Activated naive CD8-positive, alpha-beta T cell treated with anti-CD3 and anti-CD28 coated beads, Interleukin-2, amount 50 U/mL, for 24 hours (primary cell): ENCODE data around the gene RIOK3.
"Not testable (repeated sequence)": the region's sequence is repeated elsewhere in the genome, so short reads cannot be mapped to it uniquely, and the experiment has no call there.

Experiments used
- ATAC-seq: fragments of 150-1000 bp; cut with Tn5 transposase; one replicate; pipeline ENCODE4 v1.10.0; 2021
- DNase-seq: peaks from one replicate; pipeline ENCODE4 v3.0.0; 2021
- H3K27ac Mint-ChIP-seq: one replicate; pipeline ENCODE4 v1.8.0; 2021; ENCODE audit warnings: mild to moderate bottlenecking, mixed read lengths
- H3K27me3 Mint-ChIP-seq: one replicate; pipeline ENCODE4 v1.8.0; 2021; ENCODE audit warnings: mixed read lengths
- H3K36me3 Mint-ChIP-seq: one replicate; pipeline ENCODE4 v1.8.0; 2021; ENCODE audit warnings: low read depth, mixed read lengths
- H3K4me1 Mint-ChIP-seq: one replicate; pipeline ENCODE4 v1.8.0; 2021; ENCODE audit warnings: mixed read lengths
- H3K4me3 Mint-ChIP-seq: one replicate; pipeline ENCODE4 v1.8.0; 2021; ENCODE audit warnings: mild to moderate bottlenecking, moderate library complexity, mixed read lengths
- H3K9me3 Mint-ChIP-seq: one replicate; pipeline ENCODE4 v1.8.0; 2021; ENCODE audit warnings: mixed read lengths

RIOK3 gene, protein sequence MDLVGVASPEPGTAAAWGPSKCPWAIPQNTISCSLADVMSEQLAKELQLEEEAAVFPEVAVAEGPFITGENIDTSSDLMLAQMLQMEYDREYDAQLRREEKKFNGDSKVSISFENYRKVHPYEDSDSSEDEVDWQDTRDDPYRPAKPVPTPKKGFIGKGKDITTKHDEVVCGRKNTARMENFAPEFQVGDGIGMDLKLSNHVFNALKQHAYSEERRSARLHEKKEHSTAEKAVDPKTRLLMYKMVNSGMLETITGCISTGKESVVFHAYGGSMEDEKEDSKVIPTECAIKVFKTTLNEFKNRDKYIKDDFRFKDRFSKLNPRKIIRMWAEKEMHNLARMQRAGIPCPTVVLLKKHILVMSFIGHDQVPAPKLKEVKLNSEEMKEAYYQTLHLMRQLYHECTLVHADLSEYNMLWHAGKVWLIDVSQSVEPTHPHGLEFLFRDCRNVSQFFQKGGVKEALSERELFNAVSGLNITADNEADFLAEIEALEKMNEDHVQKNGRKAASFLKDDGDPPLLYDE

GRCh38 chr18:23452728-23453679 is at the start of gene RIOK3:
Gene RIOK3 (plus strand): TSS chr18:23453287. CDS start chr18:23453440, 153 bp downstream.
- Mint-ChIP-seq H3K4me1 (peaks cover 52% of the 10 kb centered on the region), H3K9me3 (no peaks in the 10 kb centered on the region), H3K4me3 (peak within 1 kb of the TSS; percentile 99), H3K36me3 (peaks cover 15% of the 10 kb centered on the region), H3K27me3 (no peaks in the 10 kb centered on the region), H3K27ac (peak within 1 kb of the TSS; percentile 84)
- ATAC-seq, result peak; percentile 99
- peak; percentile 96 for DNase-seq

DNA sequence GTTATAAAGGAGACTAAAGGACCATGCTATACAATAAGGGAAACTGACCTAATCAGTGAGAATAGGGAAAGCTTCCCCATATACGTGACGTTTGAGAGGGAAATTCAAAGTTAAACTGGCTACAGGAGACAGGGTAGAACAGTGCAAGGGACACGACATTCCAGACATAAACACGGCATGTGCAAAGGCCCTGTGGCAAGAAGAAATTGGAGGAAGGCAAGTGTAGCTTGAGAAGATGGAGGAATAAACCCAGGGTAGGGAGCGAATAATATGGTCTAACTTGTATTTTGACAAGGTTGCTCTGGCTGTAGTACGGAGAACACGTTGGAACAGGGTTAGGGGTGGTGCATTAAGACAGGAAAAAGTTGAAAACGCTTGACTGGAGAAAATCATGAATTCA is 49.8 kb upstream of the RIOK3 start:
- Mint-ChIP-seq H3K9me3 (no peaks in the 10 kb centered on the region), H3K36me3 (peaks cover 6% of the 10 kb centered on the region), H3K4me3 (no peak overlapping the region), H3K4me1 (peaks cover 6% of the 10 kb centered on the region), H3K27me3 (no peaks in the 10 kb centered on the region), H3K27ac (no peak overlapping the region)
- no peak for ATAC-seq
- DNase-seq, result no peak

- Mint-ChIP-seq H3K27ac (no peak overlapping the region), H3K36me3 (peaks cover 6% of the 10 kb centered on the region), H3K9me3 (no peaks in the 10 kb centered on the region), H3K4me3 (no peak overlapping the region), H3K4me1 (no peaks in the 10 kb centered on the region), H3K27me3 (no peaks in the 10 kb centered on the region)
- DNase-seq, result no peak
- no peak for ATAC-seq
Observed at GRCh38 chr18:23405636-23406035, 47.5 kb upstream of the RIOK3 start.

DNA sequence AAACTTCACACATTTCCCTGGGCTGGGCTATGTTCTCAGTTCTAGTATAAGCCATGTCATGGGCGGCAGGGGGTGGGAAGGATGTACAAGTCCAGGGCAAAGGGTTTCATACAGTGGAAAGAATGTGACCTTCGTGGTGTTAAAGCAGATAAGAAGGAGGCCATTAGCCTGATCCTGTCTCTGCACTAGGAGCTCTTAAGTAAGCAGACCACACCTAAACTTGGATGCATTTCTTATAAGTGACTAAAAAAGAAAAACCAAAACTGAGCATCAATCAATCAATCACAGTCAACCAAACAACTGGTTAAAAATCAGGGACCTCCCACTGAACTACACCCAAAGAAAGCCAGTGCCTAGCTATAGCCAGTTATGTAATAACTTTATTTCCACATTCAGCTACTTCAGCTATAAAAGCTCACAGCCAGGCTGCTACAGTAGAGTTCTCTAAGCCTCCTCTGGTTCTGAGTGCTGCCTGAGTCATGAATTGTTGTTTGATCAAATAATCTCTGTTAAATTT is 46.8 kb upstream of the RIOK3 start:
- no peaks in the 10 kb centered on the region for H3K4me1 Mint-ChIP-seq
- DNase-seq (no peak), ATAC-seq (no peak)
- H3K27ac Mint-ChIP-seq, result no peak overlapping the region
- H3K27me3 Mint-ChIP-seq, result no peaks in the 10 kb centered on the region
- H3K9me3 Mint-ChIP-seq, result no peaks in the 10 kb centered on the region
- peaks cover 6% of the 10 kb centered on the region for H3K36me3 Mint-ChIP-seq
- no peak overlapping the region for H3K4me3 Mint-ChIP-seq

GRCh38 chr18:23412351-23412964 is 40.6 kb upstream of the RIOK3 start:
- DNase-seq (no peak), ATAC-seq (no peak)
- no peaks in the 10 kb centered on the region for H3K27me3 Mint-ChIP-seq
- H3K4me1 Mint-ChIP-seq, result no peaks in the 10 kb centered on the region
- H3K27ac Mint-ChIP-seq, result no peak overlapping the region
- H3K36me3 Mint-ChIP-seq, result no peaks in the 10 kb centered on the region
- no peak overlapping the region for H3K4me3 Mint-ChIP-seq
- H3K9me3 Mint-ChIP-seq, result no peaks in the 10 kb centered on the region

- DNase-seq, result no peak
- no peaks in the 10 kb centered on the region for H3K4me1 Mint-ChIP-seq
- no peaks in the 10 kb centered on the region for H3K27me3 Mint-ChIP-seq
- no peak overlapping the region for H3K27ac Mint-ChIP-seq
- no peak overlapping the region for H3K4me3 Mint-ChIP-seq
- no peaks in the 10 kb centered on the region for H3K36me3 Mint-ChIP-seq
- H3K9me3 Mint-ChIP-seq, result no peaks in the 10 kb centered on the region
- no peak for ATAC-seq
Observed at GRCh38 chr18:23415515-23415914, 37.6 kb upstream of the RIOK3 start.

GRCh38 chr18:23416298-23416697 is 36.8 kb upstream of the RIOK3 start:
- DNase-seq (no peak), ATAC-seq (no peak)
- H3K36me3 Mint-ChIP-seq, result no peaks in the 10 kb centered on the region
- H3K27ac Mint-ChIP-seq, result no peak overlapping the region
- H3K4me3 Mint-ChIP-seq, result no peak overlapping the region
- H3K9me3 Mint-ChIP-seq, result no peaks in the 10 kb centered on the region
- no peaks in the 10 kb centered on the region for H3K27me3 Mint-ChIP-seq
- peaks cover under 1% of the 10 kb centered on the region for H3K4me1 Mint-ChIP-seq

- Mint-ChIP-seq H3K36me3 (peaks cover under 1% of the 10 kb centered on the region), H3K9me3 (no peaks in the 10 kb centered on the region), H3K4me3 (no peak overlapping the region), H3K27ac (no peak overlapping the region), H3K4me1 (peaks cover 17% of the 10 kb centered on the region), H3K27me3 (no peaks in the 10 kb centered on the region)
- no peak for DNase-seq
- ATAC-seq, result no peak
Observed at GRCh38 chr18:23421277-23421676, 31.8 kb upstream of the RIOK3 start.

DNA sequence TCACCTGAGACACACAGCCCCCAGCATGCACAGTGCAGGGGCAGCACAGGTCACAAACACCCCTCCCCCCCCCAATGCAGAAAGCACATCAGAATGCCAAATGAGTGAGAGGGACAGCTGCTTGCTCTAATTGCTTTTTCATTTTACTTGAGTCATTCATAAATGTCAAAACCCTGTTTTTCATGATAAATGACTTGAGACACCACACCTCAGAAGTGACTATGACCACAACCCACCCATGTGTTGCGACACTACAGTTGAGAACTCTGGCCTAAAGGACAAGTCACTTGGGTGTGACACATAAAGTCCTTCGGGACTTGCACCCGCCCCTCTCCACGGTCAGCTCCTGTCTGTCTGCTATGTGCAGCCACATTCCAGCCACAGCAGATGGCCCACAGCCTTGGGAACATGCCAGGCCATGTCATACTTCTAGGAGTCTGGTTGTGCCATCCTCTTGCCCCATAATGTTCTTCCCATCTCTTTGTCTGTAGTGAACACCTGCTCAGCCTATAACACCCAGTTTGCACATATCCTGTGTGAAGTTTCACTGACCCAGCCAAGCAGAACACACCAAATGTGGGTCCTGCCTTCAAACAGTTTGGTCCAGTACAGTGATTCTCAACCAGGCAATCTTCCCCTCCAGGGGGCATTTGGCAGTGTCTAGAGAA is 30.2 kb upstream of the RIOK3 start:
- H3K27ac Mint-ChIP-seq, result peak overlapping the region; percentile 20
- ATAC-seq (peak; percentile 54), DNase-seq (peak; percentile 17)
- no peaks in the 10 kb centered on the region for H3K9me3 Mint-ChIP-seq
- peaks cover 17% of the 10 kb centered on the region for H3K4me1 Mint-ChIP-seq
- H3K36me3 Mint-ChIP-seq, result peaks cover 3% of the 10 kb centered on the region
- no peaks in the 10 kb centered on the region for H3K27me3 Mint-ChIP-seq
- no peak overlapping the region for H3K4me3 Mint-ChIP-seq

DNA sequence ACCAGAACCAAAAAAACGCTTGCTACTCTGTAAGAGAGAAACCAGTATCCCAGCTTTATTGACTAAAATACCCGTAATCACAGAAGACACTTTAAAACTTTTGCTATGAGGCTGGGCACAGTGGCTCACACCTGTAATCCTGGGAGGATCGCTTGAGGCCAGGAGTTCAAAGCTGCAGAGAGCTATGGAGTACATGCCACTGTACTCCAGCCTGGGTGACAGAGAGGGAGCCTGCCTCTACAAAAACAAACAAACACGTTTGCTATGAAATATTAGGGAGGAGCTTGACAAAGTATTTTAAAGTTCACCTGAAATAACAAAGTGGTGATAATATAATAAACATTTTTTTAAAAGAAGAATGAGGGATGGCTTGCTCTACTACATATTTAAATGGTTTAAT is 28.5 kb upstream of the RIOK3 start:
- peaks cover 10% of the 10 kb centered on the region for H3K36me3 Mint-ChIP-seq
- H3K27me3 Mint-ChIP-seq, result no peaks in the 10 kb centered on the region
- no peaks in the 10 kb centered on the region for H3K9me3 Mint-ChIP-seq
- DNase-seq (no peak), ATAC-seq (no peak)
- H3K4me3 Mint-ChIP-seq, result no peak overlapping the region
- H3K4me1 Mint-ChIP-seq, result peaks cover 17% of the 10 kb centered on the region
- H3K27ac Mint-ChIP-seq, result no peak overlapping the region

GRCh38 chr18:23428821-23429220 is 24.3 kb upstream of the RIOK3 start:
- no peak for ATAC-seq
- Mint-ChIP-seq H3K27me3 (no peaks in the 10 kb centered on the region), H3K9me3 (no peaks in the 10 kb centered on the region), H3K27ac (no peak overlapping the region), H3K4me1 (no peaks in the 10 kb centered on the region), H3K4me3 (no peak overlapping the region), H3K36me3 (peaks cover 10% of the 10 kb centered on the region)
- DNase-seq, result no peak

- not testable (repeated sequence) for ATAC-seq, H3K4me1 Mint-ChIP-seq
Observed at GRCh38 chr18:23429538-23429937, 23.5 kb upstream of the RIOK3 start.

GRCh38 chr18:23433360-23433759 is 19.7 kb upstream of the RIOK3 start:
- DNase-seq, result no peak
- ATAC-seq, result no peak
- no peak overlapping the region for H3K4me3 Mint-ChIP-seq

More at GRCh38 chr18:23429538-23429937, 23.5 kb upstream of the RIOK3 start:
- H3K4me3 Mint-ChIP-seq, H3K27ac Mint-ChIP-seq, DNase-seq, H3K27me3 Mint-ChIP-seq, H3K36me3 Mint-ChIP-seq, H3K9me3 Mint-ChIP-seq: not testable (repeated sequence)

More at GRCh38 chr18:23433360-23433759, 19.7 kb upstream of the RIOK3 start:
- H3K36me3 Mint-ChIP-seq, result peaks cover 7% of the 10 kb centered on the region
- no peaks in the 10 kb centered on the region for H3K27me3 Mint-ChIP-seq
- no peaks in the 10 kb centered on the region for H3K9me3 Mint-ChIP-seq
- no peak overlapping the region for H3K27ac Mint-ChIP-seq
- H3K4me1 Mint-ChIP-seq, result peaks cover 12% of the 10 kb centered on the region
